IMR-90 (cell line): ENCODE results near the gene PARD3. TPM values are rescaled to one million over a fixed set of nuclear protein-coding genes. Genes with fewer than 3 reads are reported as not detected.

Source experiments
- ATAC-seq: fragments of 200-7000 bp; cut with Tn5 transposase; 2 replicates; pipeline ENCODE4 v1.9.1; 2020; ENCODE audit warnings: low read depth, mild to moderate bottlenecking, moderate library complexity
- BruUV-seq: library from RNA; stranded (reverse); fragments of 400-500 nt; replicated peaks from 2 replicates; lab custom pipeline; 2021; lab: Mats Ljungman, UMichigan
- CTCF ChIA-PET: fragments of 300-600 bp; formaldehyde crosslinking; extraction: SDS; loops from one replicate; lab custom pipeline; 2021; ENCODE audit warnings: antibody characterized with exemption; lab: Yijun Ruan, JAX
- POLR2A ChIA-PET: fragments of 300-600 bp; sonication (Branson Sonifier 250); formaldehyde crosslinking; loops from one replicate; lab custom pipeline; 2022; ENCODE audit warnings: antibody characterized with exemption; ENCODE audit not compliant: unreplicated experiment; lab: Charles Lee
- DNase-seq: peaks from one replicate; pipeline ENCODE4 v3.0.0; 2013
- H2AFZ ChIP-seq: replicated peaks from 2 replicates; pipeline ENCODE3; 2013; ENCODE audit warnings: low read length, mild to moderate bottlenecking; ENCODE audit not compliant: poor library complexity
- H2AK5ac ChIP-seq: 2 replicates; pipeline ENCODE4 v1.6.1; 2013; ENCODE audit warnings: low read depth, low read length, inconsistent platforms
- H2AK9ac ChIP-seq: replicated peaks from 2 replicates; pipeline ENCODE3; 2013; ENCODE audit warnings: mild to moderate bottlenecking, low read depth, low read length, moderate library complexity; ENCODE audit not compliant: poor library complexity
- H2BK120ac ChIP-seq: 2 replicates; pipeline ENCODE4 v1.6.1; 2013; ENCODE audit warnings: low read depth, low read length, inconsistent platforms
- H2BK15ac ChIP-seq: 3 replicates; pipeline ENCODE4 v1.6.1; 2013; ENCODE audit warnings: low read depth, low read length, inconsistent platforms
- H2BK20ac ChIP-seq: 2 replicates; pipeline ENCODE4 v1.6.1; 2013; ENCODE audit warnings: low read depth, mild to moderate bottlenecking, inconsistent platforms, low read length, moderate library complexity
- H2BK5ac ChIP-seq: 2 replicates; pipeline ENCODE4 v1.6.1; 2013; ENCODE audit warnings: mild to moderate bottlenecking, low read depth, low read length, inconsistent platforms; ENCODE audit not compliant: poor library complexity, severe bottlenecking
- H3K14ac ChIP-seq: replicated peaks from 2 replicates; pipeline ENCODE4 v1.6.1; 2013; ENCODE audit warnings: low read depth, low read length, inconsistent platforms
- H3K18ac ChIP-seq: 2 replicates; pipeline ENCODE4 v1.6.1; 2013; ENCODE audit warnings: low read depth, low read length, control low read depth
- H3K23ac ChIP-seq: 2 replicates; pipeline ENCODE4 v1.6.1; 2013; ENCODE audit warnings: low read depth, low read length, inconsistent platforms
- H3K27ac ChIP-seq: 2 replicates; pipeline ENCODE4 v1.5.1; 2013; ENCODE audit warnings: mild to moderate bottlenecking, control low read depth, low read length; ENCODE audit not compliant: insufficient read depth
- H3K27me3 ChIP-seq: 2 replicates; pipeline ENCODE4 v1.6.1; 2013; ENCODE audit warnings: low read length; ENCODE audit not compliant: control insufficient read depth, insufficient read depth
- H3K36me3 ChIP-seq: 2 replicates; pipeline ENCODE4 v1.6.1; 2013; ENCODE audit warnings: low read length, mixed read lengths; ENCODE audit not compliant: control insufficient read depth, insufficient read depth
- H3K4ac ChIP-seq: 2 replicates; pipeline ENCODE4 v1.6.1; 2013; ENCODE audit warnings: low read depth, low read length, inconsistent platforms
- H3K4me1 ChIP-seq: 2 replicates; pipeline ENCODE4 v1.6.1; 2013; ENCODE audit warnings: low read length, mixed read lengths; ENCODE audit not compliant: control insufficient read depth, insufficient read depth
- H3K4me2 ChIP-seq: 2 replicates; pipeline ENCODE4 v1.6.1; 2013; ENCODE audit warnings: low read depth, mild to moderate bottlenecking, control low read depth, low read length, moderate library complexity
- H3K4me3 ChIP-seq: 2 replicates; pipeline ENCODE4 v1.5.1; 2013; ENCODE audit warnings: low read depth, mild to moderate bottlenecking, control low read depth, low read length, moderate library complexity; ENCODE audit not compliant: insufficient read depth
- H3K56ac ChIP-seq: 2 replicates; pipeline ENCODE4 v1.6.1; 2013; ENCODE audit warnings: low read length, inconsistent platforms; ENCODE audit not compliant: insufficient read depth; ENCODE audit errors: extremely low read depth
- H3K79me1 ChIP-seq, 2 experiments: 2 replicates each; pipeline ENCODE4 v1.6.1; 2013; ENCODE audit warnings: low read length in 2 of 2, inconsistent platforms in 1 of 2, low read depth in 1 of 2
- H3K9ac ChIP-seq: 2 replicates; pipeline ENCODE4 v1.6.1; 2013; ENCODE audit warnings: low read depth, low read length, control low read depth
- H3K9me1 ChIP-seq: 2 replicates; pipeline ENCODE4 v1.6.1; 2013; ENCODE audit warnings: low read length, inconsistent platforms; ENCODE audit not compliant: insufficient read depth
- H3K9me3 ChIP-seq: 2 replicates; pipeline ENCODE4 v1.6.1; 2013; ENCODE audit warnings: low read length; ENCODE audit not compliant: control insufficient read depth, insufficient read depth
- H4K20me1 ChIP-seq: 2 replicates; pipeline ENCODE4 v1.6.1; 2013; ENCODE audit warnings: low read length, inconsistent platforms; ENCODE audit not compliant: insufficient read depth
- H4K5ac ChIP-seq: 2 replicates; pipeline ENCODE4 v1.6.1; 2013; ENCODE audit warnings: mild to moderate bottlenecking, low read depth, low read length, control low read depth
- H4K8ac ChIP-seq, 2 experiments: 2 replicates each; pipeline ENCODE4 v1.6.1; 2013; ENCODE audit warnings: low read depth in 2 of 2, low read length in 2 of 2, control low read depth in 1 of 2, inconsistent platforms in 1 of 2
- H4K91ac ChIP-seq: 2 replicates; pipeline ENCODE4 v1.6.1; 2013; ENCODE audit warnings: low read depth, low read length, inconsistent platforms; ENCODE audit not compliant: insufficient read depth
- ELK1 ChIP-seq: fragments of 150-350 bp; IDR thresholded peaks from 2 replicates; pipeline ENCODE4 v1.6.1; 2016; ENCODE audit warnings: low read depth, mild to moderate bottlenecking, low read length, moderate library complexity, borderline replicate concordance
- FOS ChIP-seq: fragments of 150-350 bp; IDR thresholded peaks from 2 replicates; pipeline ENCODE4 v1.6.1; 2016; ENCODE audit warnings: low read depth, low read length
- MAFK ChIP-seq: IDR thresholded peaks from 2 replicates; pipeline ENCODE4 v1.6.1; 2012; ENCODE audit warnings: low read depth, low read length, improper control_type of control experiment
- MXI1 ChIP-seq: IDR thresholded peaks from 2 replicates; pipeline ENCODE4 v1.6.1; 2012; ENCODE audit warnings: low read depth, mild to moderate bottlenecking, low read length, moderate library complexity, borderline replicate concordance
- NFE2L2 ChIP-seq: fragments of 150-350 bp; IDR thresholded peaks from 2 replicates; pipeline ENCODE4 v1.6.1; 2016; ENCODE audit warnings: low read depth, mild to moderate bottlenecking, low read length
- POLR2A ChIP-seq: IDR thresholded peaks from 2 replicates; pipeline ENCODE4 v1.6.1; 2012; ENCODE audit warnings: mild to moderate bottlenecking, low read depth, low read length
- RCOR1 ChIP-seq: IDR thresholded peaks from 2 replicates; pipeline ENCODE4 v1.6.1; 2012; ENCODE audit warnings: mild to moderate bottlenecking, low read length, improper control_type of control experiment; ENCODE audit not compliant: insufficient replicate concordance
- RFX5 ChIP-seq: IDR thresholded peaks from 2 replicates; pipeline ENCODE4 v1.8.0; 2012; ENCODE audit warnings: low read depth, mild to moderate bottlenecking, low read length, moderate library complexity
- USF2 ChIP-seq: fragments of 150-350 bp; IDR thresholded peaks from 2 replicates; pipeline ENCODE4 v1.6.1; 2017; ENCODE audit warnings: mild to moderate bottlenecking, antibody characterized with exemption, low read length, low read depth
- WGBS, 2 experiments: methylation state at CpG; one replicate each; pipeline versions ENCODE4 v1.1.5 to v1.1.7; 2013; ENCODE audit warnings: missing lambda C conversion rate in 2 of 2; ENCODE audit not compliant: insufficient read length in 1 of 2; ENCODE audit errors: extremely low coverage in 2 of 2; 5-methylcytosine and 5-hydroxymethylcytosine counted together
- dilution Hi-C: fragments of 300-500 bp; cut with HindIII; formaldehyde crosslinking; loops from one replicate; pipeline ENCODE4 v1.14.3; 2018; ENCODE audit warnings: low sequenced_read_pairs; ENCODE audit not compliant: unreplicated experiment
- in situ Hi-C: fragments of 300-500 bp; cut with MboI; formaldehyde crosslinking; loops from 3 replicates; pipeline ENCODE4 v1.14.3; 2019; ENCODE audit warnings: low sequenced_read_pairs, inconsistent platforms, mixed read lengths
- intact Hi-C: fragments of 100-400 bp; cut with micrococcal nuclease; formaldehyde crosslinking; loops from 2 replicates; pipeline ENCODE4 v1.10.0; 2022
- polyA plus RNA-seq, 3 experiments: library from polyadenylated mRNA; depleted of rRNA; stranded (reverse); fragments of >200 nt; gene quantifications; 2 replicates each; pipeline ENCODE4 v1.2.3, GENCODE V29; 2012; ENCODE audit warnings: low replicate concordance in 1 of 3
- total RNA-seq: library from RNA; depleted of rRNA; stranded (reverse); fragments of >200 nt; gene quantifications from 2 replicates; pipeline ENCODE4 v1.2.3, GENCODE V29; 2012

The PARD3 gene
- total and polyA plus RNA-seq, 2 of the 4 experiments (the other 2 are of a cell fraction), result 14.6 to 37.5 TPM

GRCh38 chr10:34154383-34154900, 660.7 kb downstream of the PARD3 start:
- Histone ChIP-seq H3K4me2 (no peak overlapping the region), H3K4me3 (no peak overlapping the region), H3K9me1 (no peaks in the 10 kb centered on the region), H2BK20ac (no peak overlapping the region), H3K27me3 (no peaks in the 10 kb centered on the region), H3K56ac (no peak overlapping the region), H2AFZ (no peak overlapping the region), H4K5ac (no peak overlapping the region), H4K20me1 (no peaks in the 10 kb centered on the region), H4K91ac (no peak overlapping the region), H3K36me3 (no peaks in the 10 kb centered on the region), H2BK15ac (no peak overlapping the region), H3K4ac (no peak overlapping the region), H3K23ac (no peak overlapping the region), H2BK120ac (no peak overlapping the region), H4K8ac (no peak overlapping the region), H3K79me1 (no peaks in the 10 kb centered on the region), H3K9me3 (no peaks in the 10 kb centered on the region), H2BK5ac (no peak overlapping the region), H3K27ac (no peak overlapping the region), H3K14ac (no peak overlapping the region), H3K18ac (no peak overlapping the region), H2AK9ac (no peak overlapping the region), H3K9ac (no peak overlapping the region), H2AK5ac (no peak overlapping the region), H3K4me1 (peaks cover 4% of the 10 kb centered on the region)
- TF ChIP-seq NFE2L2 (no peak), POLR2A (no peak), RFX5 (no peak), USF2 (no peak), MXI1 (no peak), FOS (no peak), MAFK (no peak), ELK1 (no peak), RCOR1 (no peak)
- DNase-seq (no peak), ATAC-seq (no peak)
- WGBS, 2 experiments, result no CpG with 5 or more reads among the region's 5 CpGs
- in situ Hi-C loops, result no loop called here
- dilution Hi-C loops, result no loop called here
- intact Hi-C loops, result no loop called here
- ChIA-PET CTCF (no interaction called here), POLR2A (no interaction called here)
- BruUV-seq, result no TSS peak
